GM21723 (cell line): ENCODE data around the gene GMCL2.
"Not testable (repeated sequence)": the region's sequence is repeated elsewhere in the genome, so short reads cannot be mapped to it uniquely, and the experiment has no call there.

Experiments used
- ATAC-seq: cut with Tn5 transposase; IDR thresholded peaks from one replicate; pipeline ENCODE4 v1.9.1; 2021; ENCODE audit warnings: mild to moderate bottlenecking, moderate library complexity; ENCODE audit not compliant: unreplicated experiment

GMCL2 gene, protein sequence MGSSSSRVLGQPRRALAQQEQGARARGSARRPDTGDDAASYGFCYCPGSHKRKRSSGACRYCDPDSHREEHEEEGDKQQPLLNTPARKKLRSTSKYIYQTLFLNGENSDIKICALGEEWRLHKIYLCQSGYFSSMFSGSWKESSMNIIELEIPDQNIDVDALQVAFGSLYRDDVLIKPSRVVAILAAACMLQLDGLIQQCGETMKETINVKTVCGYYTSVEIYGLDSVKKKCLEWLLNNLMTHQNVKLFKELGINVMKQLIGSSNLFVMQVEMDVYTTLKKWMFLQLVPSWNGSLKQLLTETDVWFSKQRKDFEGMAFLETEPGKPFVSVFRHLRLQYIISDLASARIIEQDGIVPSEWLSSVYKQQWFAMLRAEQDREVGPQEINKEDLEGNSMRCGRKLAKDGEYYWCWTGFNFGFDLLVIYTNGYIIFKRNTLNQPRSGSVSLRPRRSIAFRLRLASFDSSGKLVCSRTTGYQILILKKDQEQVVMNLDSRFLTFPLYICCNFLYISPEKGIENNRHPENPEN

DNA sequence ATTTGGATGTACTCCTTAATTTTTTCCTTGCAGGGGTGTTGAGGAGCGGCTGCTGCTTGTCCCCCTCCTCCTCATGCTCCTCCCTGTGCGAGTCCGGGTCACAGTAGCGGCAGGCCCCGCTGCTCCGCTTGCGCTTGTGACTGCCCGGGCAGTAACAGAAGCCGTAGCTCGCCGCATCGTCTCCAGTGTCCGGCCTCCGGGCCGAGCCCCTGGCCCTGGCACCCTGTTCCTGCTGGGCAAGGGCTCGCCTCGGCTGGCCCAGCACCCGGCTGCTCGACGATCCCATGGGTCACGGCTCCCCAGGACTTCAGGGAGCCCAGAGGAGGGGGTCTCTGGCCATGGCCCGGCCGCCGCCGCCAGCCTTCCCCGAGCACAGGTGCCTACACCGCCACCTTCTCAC, at the start of gene GMCL2:
GMCL2 (minus strand) TSS at position 358 of the 400 bp plus-strand sequence; CDS start at position 286, 72 bp downstream.
- no peak for ATAC-seq

DNA sequence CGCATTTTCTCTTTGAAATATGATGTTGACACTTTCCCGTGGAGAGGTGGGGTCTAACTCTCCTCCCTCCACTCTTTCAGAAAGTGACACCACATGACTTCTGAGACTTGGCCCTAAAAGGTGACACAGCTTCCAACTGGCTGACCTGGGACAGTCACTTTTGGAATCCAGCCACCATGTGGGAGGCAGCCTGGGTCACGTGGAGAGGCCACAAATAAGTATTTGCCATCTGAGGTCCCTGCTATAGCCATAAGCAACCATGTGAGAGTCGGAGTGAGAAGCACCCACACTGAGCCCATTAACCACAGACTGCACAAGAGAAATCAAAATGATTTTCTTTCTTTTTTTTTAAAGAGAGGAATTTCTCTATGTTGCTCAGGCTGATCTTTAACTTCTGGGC, 49.5 kb upstream of the GMCL2 start:
- no peak for ATAC-seq

DNA sequence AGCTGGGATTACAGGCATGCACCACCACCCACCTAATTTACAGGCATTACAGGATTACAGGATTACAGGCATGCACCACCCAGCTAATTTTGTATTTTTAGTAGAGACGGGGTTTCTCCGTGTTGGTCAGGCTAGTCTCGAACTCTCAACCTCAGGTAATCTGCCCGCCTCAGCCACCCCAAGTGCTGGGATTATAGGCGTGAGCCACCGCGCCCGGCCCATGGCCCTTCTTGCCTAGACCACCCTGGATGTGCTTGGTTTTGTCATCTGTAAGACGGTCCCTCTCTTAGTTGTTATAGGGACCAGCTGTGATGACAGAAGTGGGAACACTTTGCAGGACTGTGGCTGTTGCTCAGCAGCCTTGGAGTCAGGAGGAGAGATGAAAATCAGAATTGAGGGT, 49.0 kb upstream of the GMCL2 start:
- ATAC-seq, result no peak

DNA sequence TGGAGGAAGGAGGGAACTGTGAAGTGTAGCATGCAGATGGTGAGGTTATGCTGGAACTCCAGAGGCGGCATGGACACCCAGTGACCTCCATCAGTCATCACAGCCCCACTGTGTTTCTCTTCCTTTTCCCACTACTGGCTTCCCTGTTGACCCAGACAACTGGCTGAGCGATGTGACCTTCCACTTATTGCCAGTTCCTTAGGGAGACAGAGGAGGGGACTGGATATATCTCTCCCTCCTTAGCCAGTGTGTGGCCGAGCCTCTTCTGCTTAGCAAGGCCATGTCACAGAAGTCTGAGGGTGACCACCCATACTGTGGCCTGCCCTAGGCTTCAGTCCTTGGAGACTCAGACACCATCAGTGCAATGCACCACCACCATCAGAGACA, 48.4 kb upstream of the GMCL2 start:
- no peak for ATAC-seq

DNA sequence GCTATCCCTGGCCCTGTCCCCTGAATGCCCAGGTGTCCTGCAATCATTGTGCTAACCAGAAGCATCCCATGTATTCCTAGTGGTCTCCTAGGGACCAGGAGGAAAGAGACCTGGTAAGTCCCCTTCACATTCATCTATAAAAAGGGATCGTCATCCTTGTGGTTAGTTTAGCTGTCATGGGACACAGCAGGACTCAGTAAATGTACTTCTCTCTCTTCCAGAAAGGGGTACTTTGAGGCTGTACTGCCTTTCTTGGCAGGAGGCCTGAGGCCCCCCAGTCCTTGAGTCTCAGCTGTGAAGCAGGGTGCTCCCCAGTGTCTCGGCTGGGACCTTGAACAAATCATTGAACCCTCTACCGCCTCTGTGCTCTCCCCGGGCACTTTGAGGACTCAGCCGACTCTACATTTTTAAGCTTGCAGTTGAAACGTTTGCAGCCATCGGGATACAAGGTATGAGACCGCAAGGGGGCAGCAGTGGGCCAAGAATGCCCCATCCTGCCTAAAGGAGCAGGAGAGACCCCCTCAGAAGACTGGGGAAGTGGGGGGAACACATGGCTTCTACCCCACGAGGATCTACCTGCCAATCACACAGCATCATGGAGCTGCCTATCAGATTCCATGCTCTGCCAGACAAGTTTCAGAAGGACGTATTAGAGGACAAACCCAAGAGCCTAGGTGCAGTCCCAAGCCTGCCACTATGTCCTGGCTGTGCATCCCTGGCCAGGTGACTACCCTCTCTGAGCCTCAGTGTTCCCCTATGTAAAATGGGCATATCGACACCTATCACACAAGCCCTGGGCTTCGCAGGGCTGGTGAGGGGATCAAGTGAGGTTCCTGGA, 47.8 kb upstream of the GMCL2 start:
- ATAC-seq, result no peak

DNA sequence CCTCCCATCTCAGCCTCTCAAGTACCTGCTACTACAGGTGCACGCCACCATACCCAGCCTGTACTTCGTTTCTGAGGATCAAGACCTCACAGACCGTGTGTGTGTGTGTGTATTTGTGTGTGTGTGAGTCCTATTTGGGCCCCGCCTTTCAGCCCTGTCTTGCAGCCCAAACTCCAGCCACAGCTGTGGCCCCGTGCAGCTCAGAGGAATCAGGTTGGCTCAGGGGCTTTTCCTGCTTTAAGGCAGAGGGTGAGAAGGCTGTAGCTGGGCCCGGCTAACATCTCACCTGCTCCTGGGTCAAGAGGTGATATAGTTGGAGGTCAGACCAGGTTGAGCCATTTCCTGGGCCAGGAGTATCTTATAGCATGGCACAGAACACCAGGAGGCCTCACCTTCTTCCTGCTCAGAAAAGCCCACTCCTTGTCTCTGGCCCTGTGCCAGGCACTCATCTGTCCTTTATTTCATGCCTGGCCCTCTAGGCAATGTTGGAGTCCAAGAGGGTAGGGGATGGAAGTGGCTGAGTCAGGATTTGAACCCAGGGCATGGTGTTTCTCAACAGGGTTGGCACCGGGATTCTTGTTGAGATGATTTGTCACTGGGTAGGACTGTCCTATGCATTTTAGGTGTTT, 47.1 kb upstream of the GMCL2 start:
- ATAC-seq, result no peak

DNA sequence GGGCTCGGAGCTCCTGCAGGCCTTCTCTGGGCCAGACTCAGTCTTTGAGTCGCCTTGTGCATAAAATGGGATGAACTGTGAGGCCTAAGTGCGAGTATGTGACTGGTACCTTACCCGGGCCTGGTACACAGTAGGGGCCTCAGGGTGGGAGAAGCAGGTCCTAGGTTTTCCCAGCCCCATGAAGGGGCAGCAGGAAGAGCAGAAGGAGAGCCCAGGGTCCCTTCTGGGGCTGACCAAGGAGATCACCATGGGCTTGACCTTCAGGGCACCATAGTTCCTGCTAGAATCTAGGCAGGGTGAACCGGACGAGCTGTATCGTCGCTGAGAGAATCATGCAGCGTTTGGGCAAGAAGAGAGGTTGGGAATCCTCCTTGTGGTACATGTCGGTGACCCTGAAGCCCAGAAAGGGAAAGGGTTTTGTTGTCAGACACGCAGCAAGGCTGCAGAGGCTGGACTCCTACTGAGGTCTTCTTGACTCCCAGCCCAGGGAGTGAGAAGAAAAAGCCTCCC, 45.8 kb upstream of the GMCL2 start:
- peak; percentile 24 for ATAC-seq

DNA sequence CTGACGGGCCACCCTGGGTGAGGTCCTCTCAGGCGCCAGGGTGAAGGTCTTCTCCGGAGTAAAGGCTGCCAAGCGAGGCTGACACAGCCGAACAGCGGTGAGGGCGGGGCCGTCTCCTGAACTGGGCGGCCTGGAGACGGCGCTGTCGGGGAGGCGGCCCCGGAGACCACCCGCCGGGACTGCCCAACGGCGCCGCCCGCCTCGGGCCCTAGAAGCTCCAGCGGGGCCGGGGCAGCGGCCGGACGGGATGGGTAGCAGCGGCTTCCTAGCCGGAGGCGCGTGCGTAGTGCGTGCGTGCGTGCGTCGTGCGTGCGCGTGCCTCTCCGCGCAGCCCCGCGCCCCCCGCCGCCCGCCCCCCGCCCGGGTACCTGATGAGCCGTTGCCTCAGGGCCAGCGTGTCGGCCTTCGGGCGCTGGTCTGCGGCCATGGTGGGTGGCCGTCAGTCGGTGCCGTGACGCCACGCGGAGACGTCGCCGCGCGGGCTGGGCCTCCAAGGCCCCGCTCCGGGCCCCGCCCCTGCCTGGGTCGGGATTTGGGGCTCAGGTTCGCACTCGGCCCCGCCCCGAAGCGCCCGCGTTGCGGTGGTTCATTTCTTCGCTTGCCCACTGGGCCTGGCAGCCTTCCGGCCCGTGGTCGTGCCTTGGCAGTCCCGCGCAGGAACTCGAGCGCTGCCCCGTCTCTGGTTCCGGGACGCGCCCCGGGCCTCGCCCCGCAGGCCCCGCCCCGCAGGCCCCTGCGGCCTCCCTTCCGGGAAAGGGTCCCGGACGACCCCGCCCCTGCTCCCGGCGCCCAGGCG, 45.2 kb upstream of the GMCL2 start, which contains the start of gene PHYKPL:
PHYKPL (minus strand) TSS at position 679 of the 796 bp plus-strand sequence; CDS start at position 427, 252 bp downstream.
- ATAC-seq, result peak; percentile 71

DNA sequence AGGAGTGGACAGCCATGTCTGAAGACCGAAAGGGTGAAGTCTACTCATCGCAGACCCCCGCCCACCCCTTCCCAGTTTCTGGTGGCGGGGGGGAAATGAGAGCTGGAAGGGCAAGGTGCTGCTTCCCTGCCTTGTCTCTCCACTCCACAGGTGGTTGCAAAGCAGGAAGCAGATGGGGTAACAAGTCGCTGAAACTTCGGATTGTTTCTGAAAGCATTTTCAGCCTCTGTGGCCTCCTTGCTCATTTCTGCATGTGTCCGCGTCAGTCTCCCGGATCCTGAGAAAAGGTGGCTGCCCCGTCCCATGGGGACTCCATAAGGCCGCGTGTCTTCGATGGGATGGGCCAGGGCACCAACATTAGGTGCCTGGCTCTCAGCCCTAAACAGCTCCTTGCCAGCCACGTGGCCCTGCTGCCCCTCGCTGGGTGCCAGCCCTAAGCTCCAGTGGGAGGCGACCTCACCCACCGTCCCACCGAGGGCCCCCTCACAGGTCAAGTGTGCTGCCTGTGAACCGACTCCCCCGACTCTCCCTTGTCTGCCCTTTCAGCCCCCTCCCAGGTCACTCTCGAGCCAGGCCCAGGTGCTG, 44.5 kb upstream of the GMCL2 start:
- ATAC-seq, result peak; percentile 2

DNA sequence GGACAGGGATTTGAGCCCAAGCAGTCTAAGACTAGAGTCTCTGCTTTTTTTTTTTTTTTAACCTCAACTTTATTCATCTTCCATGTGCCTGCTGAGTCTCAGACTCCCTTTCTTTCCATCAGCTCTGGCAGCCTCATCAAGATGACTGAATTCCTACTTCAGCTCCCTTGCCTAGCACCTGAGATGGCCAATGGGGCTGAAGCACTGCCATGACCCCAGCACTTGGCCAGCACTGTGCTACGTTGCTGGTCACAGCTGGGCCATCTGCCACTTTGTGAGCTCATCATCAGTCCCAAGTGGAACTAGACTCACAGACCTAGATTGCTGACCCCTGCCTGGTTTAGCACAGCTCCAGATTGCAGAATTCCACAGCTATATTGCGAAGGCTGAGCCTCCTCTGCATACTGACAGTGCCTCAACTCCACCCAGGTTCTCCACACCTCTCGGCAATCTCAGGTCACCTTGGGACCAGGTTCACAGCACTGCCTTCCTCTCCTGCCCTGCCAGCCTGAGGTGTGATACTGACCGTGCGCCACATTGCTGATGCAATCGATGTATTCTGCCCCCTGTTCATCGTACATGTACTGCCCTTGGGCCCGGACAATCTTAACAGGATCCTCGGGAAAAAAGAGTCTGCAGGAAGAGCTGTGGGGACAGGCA, 43.8 kb upstream of the GMCL2 start:
- no peak for ATAC-seq

DNA sequence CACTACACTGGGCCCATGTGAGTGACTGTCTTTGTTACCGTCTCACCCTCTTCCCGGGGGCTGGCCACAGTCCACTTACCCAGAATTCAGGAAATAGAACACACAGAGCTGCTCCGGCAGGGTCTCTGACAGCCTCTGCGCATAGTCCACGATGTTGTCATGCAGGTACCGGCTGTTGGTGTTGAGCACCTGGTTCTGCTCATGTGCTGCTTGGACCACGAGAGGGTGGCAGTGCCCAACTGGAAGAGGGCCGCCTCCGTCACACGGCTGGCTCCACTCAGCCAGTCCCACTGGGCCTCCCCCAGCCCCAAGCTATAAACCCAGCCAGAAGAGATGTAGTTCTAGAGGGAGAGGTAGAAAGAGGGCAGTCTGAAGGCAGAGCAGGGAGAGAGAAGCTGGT, 42.7 kb upstream of the GMCL2 start:
- no peak for ATAC-seq

DNA sequence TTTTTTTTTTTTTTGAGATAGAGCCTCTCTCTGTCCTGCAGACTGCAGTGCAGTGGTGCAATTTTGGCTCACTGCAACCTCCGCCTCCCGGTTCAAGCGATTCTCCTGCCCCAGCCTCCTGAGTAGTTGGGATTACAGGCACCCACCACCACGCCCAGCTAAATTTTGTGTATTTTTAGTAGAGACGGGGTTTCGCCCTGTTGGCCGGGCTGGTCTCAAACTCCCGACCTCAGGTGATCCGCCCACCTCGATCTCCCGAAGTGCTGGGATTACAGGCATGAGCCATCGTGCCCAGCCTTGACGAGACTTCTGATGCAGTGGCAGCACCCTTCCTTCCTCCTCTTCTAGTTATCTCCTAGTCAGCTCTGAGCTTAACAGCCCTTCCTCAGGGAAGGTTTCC, 41.9 kb upstream of the GMCL2 start:
- ATAC-seq, result not testable (repeated sequence)

DNA sequence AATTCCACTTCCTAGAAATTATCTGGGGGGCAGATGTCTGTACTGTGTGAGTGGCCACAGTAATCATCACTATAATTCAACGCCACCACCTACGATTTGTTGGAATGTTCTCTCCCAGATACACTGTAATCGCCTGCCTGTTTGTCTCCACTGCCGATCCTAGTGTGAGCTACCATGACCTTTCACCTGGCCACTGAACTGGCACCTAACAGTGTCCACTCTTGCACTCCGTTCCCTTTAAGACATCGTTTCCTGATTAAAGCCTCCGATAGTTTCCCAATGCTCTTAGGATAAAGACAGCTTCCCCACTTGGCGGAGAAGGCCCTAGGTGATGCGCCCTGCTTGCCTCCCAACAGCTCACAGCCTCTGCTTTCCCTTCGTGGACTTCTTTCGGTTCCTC, 41.4 kb upstream of the GMCL2 start:
- ATAC-seq, result no peak

DNA sequence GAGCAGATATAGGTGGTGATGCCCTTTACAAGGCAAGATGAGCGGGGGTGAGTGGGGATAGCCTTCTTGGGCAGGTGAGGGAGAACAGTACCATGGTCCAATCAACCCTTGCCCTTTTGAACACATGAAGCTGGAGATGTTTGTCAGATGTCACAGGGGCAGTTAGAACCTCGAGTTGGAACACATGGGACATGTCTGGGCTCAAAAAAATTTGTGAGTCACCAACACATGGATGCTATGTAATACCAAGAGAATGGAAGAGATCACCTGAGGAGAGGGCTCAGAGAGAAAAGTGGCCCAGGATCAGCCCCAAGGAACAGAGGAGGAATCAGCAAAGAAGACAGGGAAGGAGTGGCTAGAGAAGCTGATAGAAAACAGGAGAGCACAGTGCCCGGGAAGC, 40.8 kb upstream of the GMCL2 start:
- ATAC-seq, result no peak

DNA sequence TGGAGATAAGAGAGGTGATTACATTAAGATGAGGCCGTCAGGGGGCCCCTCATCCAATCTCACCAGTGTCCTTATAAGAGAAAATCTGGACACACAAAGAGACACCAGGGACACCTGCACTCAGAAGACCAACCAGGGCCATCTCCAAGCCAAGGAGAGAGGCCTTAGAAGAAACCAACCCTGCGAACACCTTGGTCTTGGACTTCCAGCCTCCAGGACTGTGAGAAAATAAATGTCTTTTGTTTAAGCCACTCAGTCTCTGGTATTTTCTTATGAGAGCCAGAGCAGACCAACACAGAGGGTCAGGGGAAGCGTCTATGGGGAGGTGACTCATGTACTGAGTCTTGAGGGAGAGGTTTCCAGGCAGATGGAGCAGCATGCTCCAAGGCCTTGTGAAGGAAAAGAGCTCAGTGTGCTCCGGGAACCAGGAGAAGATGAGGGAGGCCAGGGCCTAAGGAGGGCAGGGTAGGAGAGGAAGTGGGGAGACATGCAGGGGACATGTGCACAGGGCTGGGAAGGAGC, 40.0 kb upstream of the GMCL2 start:
- ATAC-seq, result no peak

DNA sequence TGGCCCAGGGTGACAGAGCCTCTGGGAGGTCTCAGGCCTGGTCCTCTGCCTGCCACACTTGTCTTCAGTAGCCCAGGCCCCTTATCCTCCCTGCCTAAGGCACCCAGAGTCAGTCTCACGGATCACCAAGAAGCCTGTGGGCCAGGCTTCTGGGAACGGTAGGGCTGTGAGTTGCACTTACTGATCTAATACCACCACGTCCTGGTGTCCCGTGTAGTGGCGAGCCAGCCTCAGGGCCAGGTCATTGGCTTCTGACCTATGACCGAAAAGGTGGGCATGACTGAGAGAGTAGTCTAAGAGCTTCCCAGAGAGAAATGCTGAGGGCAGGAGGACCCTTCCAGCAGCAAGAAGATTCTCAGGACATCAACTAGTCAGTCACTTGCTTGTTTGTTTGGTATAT, 38.0 kb upstream of the GMCL2 start:
- ATAC-seq, result no peak

DNA sequence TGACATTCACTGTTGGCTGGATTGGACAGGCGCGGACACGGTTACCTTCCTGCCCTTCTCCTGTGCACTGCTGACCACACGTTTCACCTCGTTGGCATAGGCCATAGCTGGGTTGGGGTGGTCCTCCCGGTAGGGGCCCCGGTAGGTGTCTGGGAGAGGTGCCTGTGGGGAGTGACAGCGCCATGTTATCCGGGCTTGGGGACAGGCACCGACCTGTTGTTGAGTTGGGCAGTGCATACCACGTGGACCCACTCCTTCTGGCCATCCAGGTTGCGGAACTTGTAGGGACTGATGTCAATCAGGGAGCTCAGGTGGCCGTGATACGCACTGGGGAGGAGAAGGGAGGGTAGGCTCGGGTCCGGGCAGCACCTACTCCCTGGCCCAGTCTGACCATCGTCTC, 37.2 kb upstream of the GMCL2 start:
- ATAC-seq, result no peak

DNA sequence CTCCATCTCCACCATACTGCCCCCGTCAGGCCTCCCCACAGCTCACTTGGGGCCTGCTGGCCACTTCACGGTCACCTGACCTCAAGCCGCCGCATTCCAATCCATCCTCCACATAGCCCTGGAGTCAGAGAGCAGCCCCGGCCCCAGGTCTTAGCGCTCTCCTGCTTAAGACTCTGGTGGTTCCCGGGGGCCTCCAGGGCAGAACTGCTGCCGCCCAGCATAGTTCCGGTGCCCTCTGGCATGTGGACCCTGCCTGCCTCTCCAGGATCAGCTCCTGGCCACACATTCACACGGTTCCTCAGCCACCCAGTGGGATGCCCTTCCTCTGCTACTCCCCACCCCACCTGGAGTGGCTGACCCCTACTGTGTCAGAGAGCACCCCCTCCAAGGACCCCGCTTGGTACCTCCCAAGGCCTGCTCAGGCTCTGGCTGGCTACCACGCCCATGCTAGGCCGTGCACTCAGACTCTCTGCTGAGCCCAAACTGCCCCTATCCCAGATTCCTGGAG, 36.7 kb upstream of the GMCL2 start:
- ATAC-seq, result no peak

DNA sequence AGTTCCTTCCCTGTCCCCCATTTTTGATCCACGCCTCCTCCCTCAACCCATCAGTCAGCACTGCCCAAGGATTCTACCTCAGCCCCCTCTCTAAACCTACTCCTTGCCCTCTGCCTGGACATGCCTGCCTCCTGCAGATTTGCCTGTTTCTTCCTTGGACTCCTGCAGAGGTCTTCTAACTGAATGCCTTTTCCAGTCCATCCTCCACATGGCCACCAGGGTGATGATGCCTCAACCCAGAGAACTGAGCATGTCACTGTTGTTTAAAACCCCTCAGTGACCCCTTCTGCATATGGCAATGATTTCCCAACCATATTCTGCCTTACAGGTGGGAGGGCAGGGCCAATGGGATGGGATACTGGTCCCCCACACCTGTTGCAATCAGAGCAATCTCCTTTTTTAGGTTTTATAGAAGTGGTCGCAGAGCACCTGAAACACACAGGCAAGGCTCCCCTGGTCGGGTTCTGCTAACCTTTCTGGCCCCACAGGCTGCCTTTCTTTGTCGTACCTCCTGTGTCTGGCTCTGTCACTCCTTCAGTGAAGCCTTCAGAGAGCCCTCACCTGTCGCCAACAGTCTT, 36.1 kb upstream of the GMCL2 start:
- ATAC-seq, result no peak
